HepG2 (cell line): ENCODE measurements around the gene SNAPIN. TPM values are rescaled to one million over a fixed set of nuclear protein-coding genes. Genes with fewer than 3 reads are reported as not detected.
A peak's percentile ranks its signal among the peaks of the same experiment; 100 is the strongest.

ENCODE experiments used
- ARNTL ChIP-seq: sonication (generic); formaldehyde crosslinking; IDR thresholded peaks from 2 replicates; pipeline ENCODE4 v1.4.0; 2020; ENCODE audit warnings: mild to moderate bottlenecking, missing genetic modification reagents
- ATF4 ChIP-seq, 2 experiments: fragments of 450-650 bp in 1 of 2; sonication (generic) in 1 of 2; formaldehyde crosslinking; IDR thresholded peaks; 2 replicates each; pipeline versions ENCODE4 v1.5.0 to v1.8.0; 2020 to 2022; ENCODE audit warnings: mild to moderate bottlenecking in 1 of 2, missing genetic modification reagents in 1 of 2
- BCL6 ChIP-seq: IDR thresholded peaks from 2 replicates; pipeline ENCODE4 v1.6.1; 2016; ENCODE audit warnings: missing genetic modification reagents, missing compliant biosample characterization
- CEBPG ChIP-seq: IDR thresholded peaks from 2 replicates; pipeline ENCODE4 v1.6.1; 2016
- DRAP1 ChIP-seq: IDR thresholded peaks from 2 replicates; pipeline ENCODE4 v1.6.1; 2016; ENCODE audit warnings: missing genetic modification reagents, missing compliant biosample characterization
- DZIP1 ChIP-seq: sonication (generic); formaldehyde crosslinking; IDR thresholded peaks from 2 replicates; pipeline ENCODE4 v1.5.0; 2020; ENCODE audit warnings: mild to moderate bottlenecking, missing genetic modification reagents
- IKZF4 ChIP-seq: sonication (generic); formaldehyde crosslinking; IDR thresholded peaks from 2 replicates; pipeline ENCODE4 v1.5.1; 2020; ENCODE audit warnings: borderline replicate concordance, mild to moderate bottlenecking, low read depth, missing genetic modification reagents; ENCODE audit errors: not compliant biosample characterization
- MIER2 ChIP-seq: IDR thresholded peaks from 2 replicates; pipeline ENCODE4 v1.6.1; 2016; ENCODE audit warnings: missing biosample characterization, missing genetic modification reagents
- MXD1 ChIP-seq: sonication (generic); formaldehyde crosslinking; IDR thresholded peaks from 2 replicates; pipeline ENCODE4 v1.4.0; 2020; ENCODE audit warnings: mild to moderate bottlenecking, missing genetic modification reagents
- SCMH1 ChIP-seq: sonication (generic); formaldehyde crosslinking; IDR thresholded peaks from 2 replicates; pipeline ENCODE4 v1.9.0; 2021; ENCODE audit warnings: missing genetic modification reagents, mild to moderate bottlenecking, borderline replicate concordance
- TCF12 ChIP-seq, 2 experiments: fragments of 450-650 bp in 1 of 2; sonication (generic) in 1 of 2; formaldehyde crosslinking in 1 of 2; IDR thresholded peaks; 2 replicates each; pipeline versions ENCODE4 v1.6.1 to v1.8.0; 2017 to 2022; ENCODE audit warnings: antibody characterized with exemption in 1 of 2, mild to moderate bottlenecking in 1 of 2, missing genetic modification reagents in 1 of 2, moderate library complexity in 1 of 2
- ZKSCAN8 ChIP-seq: IDR thresholded peaks from 2 replicates; pipeline ENCODE4 v1.6.1; 2016; ENCODE audit warnings: borderline replicate concordance, missing genetic modification reagents, missing compliant biosample characterization
- ZNF12 ChIP-seq: sonication (generic); formaldehyde crosslinking; IDR thresholded peaks from 2 replicates; pipeline ENCODE4 v1.5.0; 2020; ENCODE audit warnings: missing genetic modification reagents
- ZNF263 ChIP-seq: sonication (generic); formaldehyde crosslinking; IDR thresholded peaks from 2 replicates; pipeline ENCODE4 v1.4.0; 2020; ENCODE audit warnings: missing genetic modification reagents
- ZNF326 ChIP-seq: sonication (generic); formaldehyde crosslinking; IDR thresholded peaks from 2 replicates; pipeline ENCODE4 v1.4.0; 2020; ENCODE audit warnings: missing genetic modification reagents, borderline replicate concordance
- ZNF7 ChIP-seq: IDR thresholded peaks from 2 replicates; pipeline ENCODE4 v1.6.1; 2016; ENCODE audit warnings: missing biosample characterization, missing genetic modification reagents
- ZNF775 ChIP-seq: sonication (generic); formaldehyde crosslinking; IDR thresholded peaks from 2 replicates; pipeline ENCODE4 v1.4.0; 2020; ENCODE audit warnings: missing genetic modification reagents, mild to moderate bottlenecking, moderate library complexity, borderline replicate concordance
- ZNF841 ChIP-seq: sonication (generic); formaldehyde crosslinking; IDR thresholded peaks from 2 replicates; pipeline ENCODE4 v1.8.1; 2023; ENCODE audit warnings: missing genetic modification reagents, borderline replicate concordance
- ZSCAN5A ChIP-seq: sonication (generic); formaldehyde crosslinking; IDR thresholded peaks from 2 replicates; pipeline ENCODE4 v1.8.0; 2022; ENCODE audit warnings: mild to moderate bottlenecking, missing genetic modification reagents, borderline replicate concordance
- ZXDC ChIP-seq: sonication (generic); formaldehyde crosslinking; IDR thresholded peaks from 2 replicates; pipeline ENCODE4 v1.5.0; 2020; ENCODE audit warnings: mild to moderate bottlenecking, missing genetic modification reagents
- polyA plus RNA-seq, 8 experiments: library from polyadenylated mRNA; depleted of rRNA in 3 of 8; stranded (reverse) in 7 of 8; unstranded in 1 of 8; fragments of >200 nt; fragmentation: Illumina TruSeq in 4 of 8; extraction: Trizol in 4 of 8; gene quantifications; 2 replicates each; pipeline versions ENCODE4 v1.2.1 to v1.2.3, GENCODE V29; 2011 to 2016; ENCODE audit warnings: low read depth in 4 of 8, missing spikeins in 1 of 8, mixed read lengths in 1 of 8; ENCODE audit not compliant: insufficient read depth in 1 of 8
- total RNA-seq, 5 experiments: library from RNA; depleted of rRNA; stranded (reverse); fragments of >200 nt; fragmentation: Illumina TruSeq; extraction: Trizol; gene quantifications; 2 replicates each; pipeline ENCODE4 v1.2.3, GENCODE V29; 2016; ENCODE audit warnings: low read depth in 1 of 5

SNAPIN gene
- total and polyA plus RNA-seq, 2 of the 13 experiments (the other 11 are each of a cell fraction or from before 2014, with no cell fraction given): 23.9 to 25.7 TPM

- TF ChIP-seq ZSCAN5A (CRISPR knock-in tag): no peak
- peak; percentile 61; the same call in 1 of the 2 replicates for TF ChIP-seq DZIP1
- TF ChIP-seq BCL6: no peak
- TF ChIP-seq ZNF775 (CRISPR knock-in tag): no peak
- no peak for TF ChIP-seq ZNF841 (CRISPR knock-in tag)
- peak; percentile 59; the same call in 1 of the 2 replicates for TF ChIP-seq DRAP1
- TF ChIP-seq ARNTL (CRISPR knock-in tag): 0 out of 2 replicates have a peak, but pooled peaks have one; percentile 49
- no peak for TF ChIP-seq IKZF4 (CRISPR knock-in tag)
- TF ChIP-seq SCMH1 (CRISPR knock-in tag): no peak
- TF ChIP-seq MIER2: 0 out of 2 replicates have a peak, but pooled peaks have one; percentile 28
- no peak for TF ChIP-seq ZNF12 (CRISPR knock-in tag)
- no peak for TF ChIP-seq ZKSCAN8
- TF ChIP-seq MXD1 (CRISPR knock-in tag): peak; percentile 68; the same call in 1 of the 2 replicates
- TF ChIP-seq TCF12 (IDR thresholded peaks at IDR 0.05): no peak
- TF ChIP-seq TCF12 (CRISPR knock-in tag; IDR thresholded peaks at IDR 0.05): peak; percentile 47; the same call in 1 of the 2 replicates
- no peak for TF ChIP-seq ZNF7 (CRISPR knock-in tag)
- no peak for TF ChIP-seq CEBPG (CRISPR knock-in tag)
- TF ChIP-seq ZXDC: no peak
- TF ChIP-seq ATF4 (CRISPR knock-in tag; IDR thresholded peaks at IDR 0.05): no peak; a peak in 2 of 4 replicates
- no peak for TF ChIP-seq ZNF326 (CRISPR knock-in tag)
- peak; percentile 27; the same call in 1 of the 2 replicates for TF ChIP-seq ZNF263 (CRISPR knock-in tag)
These were observed at the start of gene SNAPIN (continued) for GRCh38 chr1:153658400-153659174.
